CMK (cell line): ENCODE data around the gene S100A2.
"Not testable (repeated sequence)": the region's sequence is repeated elsewhere in the genome, so short reads cannot be mapped to it uniquely, and the experiment has no call there.

ENCODE experiments used
- DNase-seq: peaks from one replicate; pipeline ENCODE4 v3.0.0-alpha.2; 2010; ENCODE audit warnings: low read depth

Gene S100A2

DNA sequence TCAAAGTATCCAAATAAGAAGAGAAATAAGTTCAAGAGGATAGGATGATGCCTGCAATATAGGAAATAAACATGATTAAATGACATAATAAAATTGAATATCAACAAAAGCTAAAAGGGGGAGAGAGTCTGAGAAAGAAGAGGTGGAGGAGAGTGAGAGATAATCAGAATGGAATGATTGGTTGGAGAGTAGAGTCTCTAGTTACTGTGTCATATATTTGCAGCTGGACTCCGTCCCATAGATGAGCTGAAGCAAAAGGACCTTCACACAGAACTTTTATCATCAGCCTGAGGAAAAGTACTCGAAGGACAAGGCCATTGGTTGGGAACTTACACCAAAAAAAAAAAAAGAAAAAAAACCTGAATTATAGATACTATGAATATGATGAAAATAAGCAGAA is 22.8 kb upstream of the S100A2 start:
- DNase-seq, result no peak

- not testable (repeated sequence) for DNase-seq
Measured at GRCh38 chr1:153588033-153588432, 22.4 kb upstream of the S100A2 start.

DNA sequence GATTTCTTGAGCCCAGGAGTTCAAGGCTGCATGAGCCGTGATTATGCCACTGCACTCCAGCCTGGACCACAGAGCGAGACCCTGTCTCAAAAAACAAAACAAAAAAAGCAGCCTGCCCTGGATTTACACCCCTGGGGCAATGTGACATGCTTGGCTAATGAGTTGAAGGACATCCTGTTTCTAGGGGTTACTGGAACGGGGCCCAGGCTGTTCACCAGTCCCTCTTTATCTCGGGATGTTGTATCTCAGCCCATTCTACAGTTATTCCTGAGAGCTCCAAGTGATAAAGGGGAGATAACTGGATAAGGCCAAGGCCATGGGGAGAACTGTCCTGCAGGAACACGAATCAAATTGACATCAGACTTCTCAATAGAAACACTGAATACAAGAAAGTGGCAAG is 21.7 kb upstream of the S100A2 start:
- no peak for DNase-seq

GRCh38 chr1:153586347-153586746 is 20.7 kb upstream of the S100A2 start:
- DNase-seq, result no peak

DNA sequence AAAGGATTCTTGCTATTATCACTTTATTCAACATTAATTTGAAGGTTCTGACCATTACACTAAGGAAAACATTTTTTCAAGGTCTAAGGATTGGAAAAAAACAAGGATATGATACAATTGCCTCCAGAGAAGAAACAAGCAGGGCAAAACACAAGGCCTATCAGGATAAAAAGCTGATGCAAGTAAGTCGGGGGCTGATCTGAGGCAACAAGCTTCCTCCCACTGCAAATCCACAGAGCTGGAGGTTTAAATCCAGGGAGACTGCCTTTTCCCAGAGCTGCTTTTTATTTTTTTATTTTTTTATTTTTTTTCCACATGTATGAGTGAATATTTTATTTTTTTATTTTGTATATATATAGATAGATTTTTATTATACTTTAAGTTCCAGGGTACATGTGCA is 19.4 kb upstream of the S100A2 start:
- no peak for DNase-seq

- no peak for DNase-seq
Measured at GRCh38 chr1:153583976-153584375, 18.3 kb upstream of the S100A2 start.

GRCh38 chr1:153583514-153583913 is 17.9 kb upstream of the S100A2 start:
- not testable (repeated sequence) for DNase-seq

DNA sequence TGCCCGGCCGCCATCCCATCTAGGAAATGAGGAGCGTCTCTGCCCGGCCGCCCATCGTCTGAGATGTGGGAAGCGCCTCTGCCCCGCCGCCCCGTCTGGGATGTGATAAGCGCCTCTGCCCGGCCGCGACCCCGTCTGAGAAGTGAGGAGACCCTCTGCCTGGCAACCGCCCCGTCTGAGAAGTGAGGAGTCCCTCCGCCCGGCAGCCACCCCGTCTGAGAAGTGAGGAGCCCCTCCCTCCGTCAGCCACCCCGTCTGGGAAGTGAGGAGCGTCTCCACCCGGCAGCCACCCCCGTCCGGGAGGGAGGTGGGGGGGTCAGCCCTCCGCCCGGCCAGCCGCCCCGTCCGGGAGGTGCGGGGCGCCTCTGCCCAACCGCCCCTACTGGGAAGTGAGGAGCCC is 17.2 kb upstream of the S100A2 start:
- not testable (repeated sequence) for DNase-seq

DNA sequence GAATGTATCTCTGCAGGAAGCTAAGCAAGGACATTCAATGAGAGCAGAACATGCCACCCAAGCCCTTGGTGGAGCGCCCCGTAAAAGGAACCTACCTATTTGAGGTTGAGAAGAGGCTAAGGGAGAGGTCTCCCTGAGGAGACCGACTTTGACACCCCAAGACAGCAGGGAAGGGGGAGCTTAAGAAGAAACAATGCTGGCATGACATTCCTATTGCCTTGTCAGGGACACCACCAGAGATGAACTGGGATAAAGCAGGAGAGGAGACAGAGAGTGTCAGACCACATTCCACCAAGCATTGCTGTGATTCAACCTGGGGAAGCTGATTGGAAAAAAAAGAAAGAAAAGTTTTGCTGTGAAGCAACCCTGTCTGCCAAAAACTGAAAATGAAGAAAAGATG is 13.3 kb upstream of the S100A2 start:
- no peak for DNase-seq

DNA sequence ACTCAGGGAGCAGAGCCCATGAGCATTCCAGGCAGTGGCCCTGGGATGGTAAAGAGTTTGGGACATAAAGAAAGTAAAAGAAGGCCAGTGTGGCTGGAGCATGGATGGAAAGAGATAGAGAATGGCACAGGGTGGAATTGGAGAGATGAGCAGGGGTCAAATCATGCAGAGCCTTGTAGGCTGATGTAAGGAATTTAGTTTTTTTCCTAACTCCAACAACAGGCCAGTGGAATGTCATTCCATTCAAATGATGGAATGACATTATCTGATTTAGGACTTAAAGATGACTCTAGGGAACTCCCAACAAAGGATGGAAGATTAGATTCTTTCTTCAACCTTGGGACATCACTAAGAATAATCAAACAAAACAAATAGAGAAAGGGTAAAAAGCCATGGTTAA is 12.8 kb upstream of the S100A2 start:
- DNase-seq, result no peak

DNA sequence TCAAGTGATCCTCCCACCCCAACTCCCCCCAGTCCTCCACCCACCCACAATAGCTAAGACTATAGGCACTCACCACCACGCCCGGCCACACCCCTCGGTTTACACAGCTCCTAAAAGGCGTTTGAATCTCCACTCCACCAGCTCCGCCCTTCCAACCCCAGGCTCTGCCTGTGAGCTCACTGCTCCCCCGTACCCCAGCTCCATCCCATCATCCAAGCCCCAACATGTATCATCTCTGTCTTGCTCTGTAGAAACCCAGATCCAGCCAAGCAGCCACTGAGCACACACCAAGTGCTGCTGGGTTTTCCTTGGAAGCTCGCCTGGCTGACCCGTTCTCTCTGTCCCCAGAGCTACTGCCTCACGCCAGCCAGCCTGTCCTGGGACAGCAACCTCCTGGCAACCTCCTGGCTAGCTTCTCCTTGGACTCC is 12.0 kb upstream of the S100A2 start:
- DNase-seq, result no peak

GRCh38 chr1:153577138-153577537 is 11.5 kb upstream of the S100A2 start:
- no peak for DNase-seq

GRCh38 chr1:153575497-153575896 is 9.9 kb upstream of the S100A2 start:
- DNase-seq, result not testable (repeated sequence)

GRCh38 chr1:153575081-153575491 is 9.4 kb upstream of the S100A2 start:
- not testable (repeated sequence) for DNase-seq

GRCh38 chr1:153573351-153573750 is 7.7 kb upstream of the S100A2 start:
- no peak for DNase-seq

DNA sequence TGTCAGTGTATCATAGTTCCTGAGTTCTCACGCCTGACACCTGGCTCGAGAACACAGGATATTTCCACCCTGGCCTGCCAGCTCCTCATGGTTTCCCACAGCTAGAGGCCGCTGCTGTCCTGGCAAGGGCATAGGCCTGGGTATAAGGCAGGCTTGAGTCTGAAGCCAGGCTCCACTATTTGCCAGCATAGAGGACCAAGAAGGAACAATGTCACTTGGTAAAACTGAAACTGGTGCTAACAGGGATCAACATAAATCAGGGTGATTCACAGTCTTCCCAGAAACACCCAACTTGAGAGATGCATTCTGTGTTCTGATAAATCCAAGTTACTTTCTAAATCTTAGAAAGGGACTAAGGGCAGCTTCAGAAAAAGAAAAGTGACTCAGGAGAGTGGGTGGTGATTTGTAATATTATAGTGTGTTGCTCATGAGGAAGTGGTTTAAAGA is 6.9 kb upstream of the S100A2 start:
- peak; percentile 20 for DNase-seq

- DNase-seq, result no peak
Measured at GRCh38 chr1:153571706-153572105, 6.1 kb upstream of the S100A2 start.

GRCh38 chr1:153570874-153571273 is 5.2 kb upstream of the S100A2 start:
- no peak for DNase-seq

DNA sequence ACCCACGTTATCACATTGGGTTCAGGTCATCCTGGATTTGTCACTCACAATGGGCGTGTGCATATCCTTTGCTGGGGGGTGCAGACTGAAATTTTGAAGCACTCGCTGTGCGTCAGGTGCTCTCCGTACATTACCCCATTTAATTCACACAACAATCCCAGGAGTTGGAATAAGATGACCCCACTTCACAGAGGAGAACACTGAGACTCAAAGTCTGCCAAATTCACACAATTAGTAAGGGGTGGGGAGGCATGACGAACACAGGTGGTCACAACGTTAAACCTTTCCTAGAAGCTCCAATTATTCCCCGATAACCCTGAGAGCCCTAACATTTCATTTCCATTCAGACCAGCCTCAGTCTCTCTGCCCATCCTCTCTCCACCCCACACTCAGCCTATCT is 3.8 kb upstream of the S100A2 start:
- DNase-seq, result no peak

DNA sequence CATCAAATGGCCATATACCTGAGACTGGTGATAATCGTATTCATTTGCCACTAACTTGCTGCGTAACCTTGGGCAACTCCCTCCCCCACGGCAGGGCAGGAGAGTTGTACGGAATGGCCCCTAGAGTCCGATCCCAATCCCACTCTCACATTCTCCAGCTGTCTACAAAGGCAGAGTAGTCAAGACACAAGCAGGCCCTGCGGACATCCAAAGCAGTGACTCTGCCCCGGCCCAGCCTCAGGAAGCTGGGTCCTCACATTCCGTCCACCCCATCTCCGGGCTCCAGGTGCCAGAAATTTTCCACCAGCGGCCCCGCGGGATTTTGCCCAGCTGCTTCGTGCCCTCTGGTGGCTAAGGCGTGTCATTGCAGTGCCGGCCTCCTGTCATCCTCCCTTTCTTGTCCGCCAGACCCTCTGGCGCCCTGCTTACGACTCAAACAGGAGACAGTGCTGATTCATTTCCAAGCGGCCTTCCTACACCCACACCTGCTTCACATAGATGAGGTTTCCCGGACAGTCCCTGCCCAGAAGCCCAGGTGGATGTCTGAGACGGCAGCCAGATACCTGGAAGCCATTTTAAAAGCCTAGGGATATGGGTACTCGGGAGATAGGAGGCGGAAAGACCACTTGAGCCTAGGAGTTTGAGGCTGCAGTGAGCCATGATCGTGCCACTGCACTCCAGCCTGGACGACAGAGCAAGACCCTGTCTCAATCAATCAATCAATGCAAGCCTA is 2.9 kb upstream of the S100A2 start:
- DNase-seq, result peak; percentile 73

- DNase-seq, result no peak
Measured at GRCh38 chr1:153567621-153568366, 2.1 kb upstream of the S100A2 start.

DNA sequence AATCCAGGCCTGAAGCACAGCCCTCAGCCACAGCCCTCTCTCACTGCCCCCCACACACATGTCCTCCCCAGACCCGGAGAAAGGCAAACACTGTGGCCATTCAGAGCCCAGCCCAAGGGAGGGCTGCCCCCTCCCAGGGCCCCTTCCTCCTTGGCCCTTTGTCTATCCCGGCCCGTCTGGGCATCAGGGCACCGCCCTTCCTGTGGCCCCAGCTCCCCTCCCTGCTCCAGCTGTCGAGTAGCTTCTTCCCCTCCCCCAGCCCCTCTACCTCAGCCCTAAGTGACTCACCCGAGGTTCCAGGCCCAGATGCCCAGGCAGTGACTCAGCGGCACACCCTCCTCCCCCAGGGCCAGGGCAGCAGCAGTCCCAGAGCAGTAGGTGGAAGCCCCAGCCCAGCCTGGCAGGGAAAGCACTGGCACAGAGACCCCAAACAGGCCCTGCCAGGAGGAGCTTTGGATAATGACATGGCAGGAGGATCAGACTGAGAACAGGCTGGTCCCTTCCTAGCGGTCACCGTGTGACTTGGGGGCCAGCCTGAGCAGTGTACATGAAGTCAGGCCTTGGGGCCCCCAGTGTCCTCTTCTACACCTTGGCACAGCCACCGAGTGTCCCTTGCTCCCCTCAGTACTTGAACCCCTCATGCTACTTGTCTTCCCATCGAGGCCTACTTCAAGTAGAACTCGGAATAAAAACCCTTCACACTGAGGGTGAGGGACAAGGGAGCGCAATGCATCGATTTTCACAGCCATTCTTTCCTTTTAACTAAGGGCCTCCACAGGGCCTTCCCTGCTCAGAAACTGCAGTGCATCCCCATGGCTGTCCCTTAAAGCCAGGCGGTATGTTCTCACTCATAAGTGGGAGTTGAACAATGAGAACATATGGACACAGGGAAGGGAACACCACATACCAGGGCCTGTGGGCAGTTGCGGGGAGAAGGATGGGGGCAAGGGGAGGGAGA is 1.0 kb upstream of the S100A2 start:
- DNase-seq, result peak; percentile 98
